Fibroblast of skin of scalp (primary cell): ENCODE data around the gene PSMB9. TPM values are rescaled to one million over a fixed set of nuclear protein-coding genes. Genes with fewer than 3 reads are reported as not detected.
"Not testable (repeated sequence)": the region's sequence is repeated elsewhere in the genome, so short reads cannot be mapped to it uniquely, and the experiment has no call there.

Experiments used
- DNase-seq: peaks from one replicate; pipeline ENCODE4 v3.0.0-alpha.2; 2013
- polyA plus RNA-seq, 2 experiments: library from polyadenylated mRNA; unstranded; fragments of 120-200 nt; gene quantifications; one replicate each; pipeline ENCODE4 v1.2.1, GENCODE V29; 2013; ENCODE audit not compliant: insufficient read length in 2 of 2

The PSMB9 gene
- polyA plus RNA-seq (2013, experiment 1 of 2; ENCODE audit: insufficient read length) = 14.1 TPM
- polyA plus RNA-seq (2013, experiment 2 of 2; ENCODE audit: insufficient read length) = 12.9 TPM

GRCh38 chr6:32853541-32854375 is at the start of gene PSMB9, which contains the start of gene TAP1:
PSMB9 (plus strand) TSS chr6:32854192; CDS start chr6:32854230, 38 bp downstream.
TAP1 (minus strand) TSS chr6:32853704; CDS start chr6:32853636, 68 bp downstream.
- peak; percentile 93 for DNase-seq

- not testable (repeated sequence) for DNase-seq
Observed at GRCh38 chr6:32805404-32805803, 48.6 kb upstream of the PSMB9 start.

GRCh38 chr6:32807020-32807580 is 46.9 kb upstream of the PSMB9 start:
- no peak for DNase-seq

- DNase-seq = no peak
Observed at GRCh38 chr6:32809171-32809570, 44.8 kb upstream of the PSMB9 start.

- no peak for DNase-seq
Observed at GRCh38 chr6:32814145-32814544, 39.8 kb upstream of the PSMB9 start.

GRCh38 chr6:32815115-32815514 is 38.9 kb upstream of the PSMB9 start:
- DNase-seq = peak; percentile 51

- no peak for DNase-seq
Observed at GRCh38 chr6:32815996-32816395, 38.0 kb upstream of the PSMB9 start.

- DNase-seq = no peak
Observed at GRCh38 chr6:32816746-32817204, 37.2 kb upstream of the PSMB9 start, which contains the start of gene HLA-DOB. HLA-DOB (minus strand) TSS chr6:32817002; CDS start chr6:32816951, 51 bp downstream.

- DNase-seq = no peak
Observed at GRCh38 chr6:32818867-32819266, 35.1 kb upstream of the PSMB9 start.

GRCh38 chr6:32819729-32820128 is 34.3 kb upstream of the PSMB9 start:
- DNase-seq = peak; percentile 68

- DNase-seq = peak; percentile 54
Observed at GRCh38 chr6:32825966-32826365, 28.0 kb upstream of the PSMB9 start.

- DNase-seq = no peak
Observed at GRCh38 chr6:32827025-32827424, 27.0 kb upstream of the PSMB9 start.

- DNase-seq = no peak
Observed at GRCh38 chr6:32829495-32829894, 24.5 kb upstream of the PSMB9 start.

- DNase-seq = no peak
Observed at GRCh38 chr6:32830017-32830416, 24.0 kb upstream of the PSMB9 start.

- DNase-seq = no peak
Observed at GRCh38 chr6:32830936-32831335, 23.1 kb upstream of the PSMB9 start.

- no peak for DNase-seq
Observed at GRCh38 chr6:32832535-32832934, 21.5 kb upstream of the PSMB9 start.

GRCh38 chr6:32833664-32834063 is 20.3 kb upstream of the PSMB9 start:
- no peak for DNase-seq

GRCh38 chr6:32835167-32835893 is 18.7 kb upstream of the PSMB9 start:
- DNase-seq = no peak

- DNase-seq = no peak
Observed at GRCh38 chr6:32836873-32837272, 17.1 kb upstream of the PSMB9 start.

GRCh38 chr6:32837651-32838113 is 16.3 kb upstream of the PSMB9 start:
- no peak for DNase-seq

- peak; percentile 92 for DNase-seq
Observed at GRCh38 chr6:32838114-32838958, 15.7 kb upstream of the PSMB9 start, which contains the start of gene TAP2. TAP2 (minus strand) TSS chr6:32838739; CDS start chr6:32838233, 506 bp downstream.

GRCh38 chr6:32839356-32839755 is 14.6 kb upstream of the PSMB9 start:
- DNase-seq = no peak
